ENCODE measurements around the gene CADM1. TPM values are rescaled to one million over a fixed set of nuclear protein-coding genes. Genes with fewer than 3 reads are reported as not detected.

Gene CADM1
- total and polyA plus RNA-seq, 4 donors = 13.0 to 40.6 (median 28.9) TPM

DNA sequence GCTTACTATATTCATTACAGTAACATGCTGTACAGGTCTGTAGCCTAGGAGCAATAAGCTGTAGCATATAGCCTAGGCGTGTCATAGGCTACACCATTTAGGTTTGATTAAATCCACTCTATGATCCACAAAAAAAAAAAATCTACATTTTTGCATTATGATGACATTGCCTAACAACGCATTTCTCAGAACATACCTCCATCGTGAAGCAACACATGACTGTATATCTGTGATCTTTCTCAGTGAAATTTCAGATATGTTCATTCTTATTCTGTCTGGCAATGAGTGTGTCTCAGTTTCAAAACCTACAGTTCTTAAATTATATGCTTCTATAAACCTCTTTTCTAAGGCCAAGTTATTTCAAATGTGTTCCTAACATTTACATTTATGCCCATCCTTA, 140.3 kb downstream of the CADM1 start:
- H3K27me3 ChIP-seq (ENCODE audit: control insufficient read depth in 4 of 4, insufficient read depth in 4 of 4, low read length in 3 of 4) = no peaks in the 10 kb centered on the region
- H3K27ac ChIP-seq (ENCODE audit: low read depth in 1 of 2, low read length in 2 of 2) = no peak overlapping the region
- H3K4me1 ChIP-seq (ENCODE audit: control insufficient read depth in 4 of 4, insufficient read depth in 4 of 4, low read length in 3 of 4) = no peaks in the 10 kb centered on the region
- 94% methylated on average over 3 of the region's 3 CpGs for WGBS
- H3K9ac ChIP-seq (ENCODE audit: low read depth in 1 of 2, low read length in 2 of 2) = no peak overlapping the region
- peaks cover 0 to 3% (median 0%) of the 10 kb centered on the region in 4 donors for H3K36me3 ChIP-seq (ENCODE audit: control insufficient read depth in 4 of 4, insufficient read depth in 3 of 4, low read depth in 1 of 4, low read length in 3 of 4)
- no peaks in the 10 kb centered on the region for H3K9me3 ChIP-seq (ENCODE audit: control insufficient read depth in 4 of 4, low read length in 3 of 4)
- DNase-seq (ENCODE audit: low spot score) = no peak
- no peak for TF ChIP-seq CTCF (IDR thresholded peaks at IDR 0.05; ENCODE audit: low read depth, low read length, missing input control)
- no peak for TF ChIP-seq FOXA2 (IDR thresholded peaks at IDR 0.05)
- no peak for TF ChIP-seq ATF3 (IDR thresholded peaks at IDR 0.05)
- no peak for TF ChIP-seq YY1 (IDR thresholded peaks at IDR 0.05)
- TF ChIP-seq JUND (IDR thresholded peaks at IDR 0.05) = no peak
- TF ChIP-seq, protein P1, sequence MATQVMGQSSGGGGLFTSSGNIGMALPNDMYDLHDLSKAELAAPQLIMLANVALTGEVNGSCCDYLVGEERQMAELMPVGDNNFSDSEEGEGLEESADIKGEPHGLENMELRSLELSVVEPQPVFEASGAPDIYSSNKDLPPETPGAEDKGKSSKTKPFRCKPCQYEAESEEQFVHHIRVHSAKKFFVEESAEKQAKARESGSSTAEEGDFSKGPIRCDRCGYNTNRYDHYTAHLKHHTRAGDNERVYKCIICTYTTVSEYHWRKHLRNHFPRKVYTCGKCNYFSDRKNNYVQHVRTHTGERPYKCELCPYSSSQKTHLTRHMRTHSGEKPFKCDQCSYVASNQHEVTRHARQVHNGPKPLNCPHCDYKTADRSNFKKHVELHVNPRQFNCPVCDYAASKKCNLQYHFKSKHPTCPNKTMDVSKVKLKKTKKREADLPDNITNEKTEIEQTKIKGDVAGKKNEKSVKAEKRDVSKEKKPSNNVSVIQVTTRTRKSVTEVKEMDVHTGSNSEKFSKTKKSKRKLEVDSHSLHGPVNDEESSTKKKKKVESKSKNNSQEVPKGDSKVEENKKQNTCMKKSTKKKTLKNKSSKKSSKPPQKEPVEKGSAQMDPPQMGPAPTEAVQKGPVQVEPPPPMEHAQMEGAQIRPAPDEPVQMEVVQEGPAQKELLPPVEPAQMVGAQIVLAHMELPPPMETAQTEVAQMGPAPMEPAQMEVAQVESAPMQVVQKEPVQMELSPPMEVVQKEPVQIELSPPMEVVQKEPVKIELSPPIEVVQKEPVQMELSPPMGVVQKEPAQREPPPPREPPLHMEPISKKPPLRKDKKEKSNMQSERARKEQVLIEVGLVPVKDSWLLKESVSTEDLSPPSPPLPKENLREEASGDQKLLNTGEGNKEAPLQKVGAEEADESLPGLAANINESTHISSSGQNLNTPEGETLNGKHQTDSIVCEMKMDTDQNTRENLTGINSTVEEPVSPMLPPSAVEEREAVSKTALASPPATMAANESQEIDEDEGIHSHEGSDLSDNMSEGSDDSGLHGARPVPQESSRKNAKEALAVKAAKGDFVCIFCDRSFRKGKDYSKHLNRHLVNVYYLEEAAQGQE (IDR thresholded peaks at IDR 0.05) = no peak
- no peak for TF ChIP-seq RXRA (IDR thresholded peaks at IDR 0.05)
- TF ChIP-seq, protein P2, sequence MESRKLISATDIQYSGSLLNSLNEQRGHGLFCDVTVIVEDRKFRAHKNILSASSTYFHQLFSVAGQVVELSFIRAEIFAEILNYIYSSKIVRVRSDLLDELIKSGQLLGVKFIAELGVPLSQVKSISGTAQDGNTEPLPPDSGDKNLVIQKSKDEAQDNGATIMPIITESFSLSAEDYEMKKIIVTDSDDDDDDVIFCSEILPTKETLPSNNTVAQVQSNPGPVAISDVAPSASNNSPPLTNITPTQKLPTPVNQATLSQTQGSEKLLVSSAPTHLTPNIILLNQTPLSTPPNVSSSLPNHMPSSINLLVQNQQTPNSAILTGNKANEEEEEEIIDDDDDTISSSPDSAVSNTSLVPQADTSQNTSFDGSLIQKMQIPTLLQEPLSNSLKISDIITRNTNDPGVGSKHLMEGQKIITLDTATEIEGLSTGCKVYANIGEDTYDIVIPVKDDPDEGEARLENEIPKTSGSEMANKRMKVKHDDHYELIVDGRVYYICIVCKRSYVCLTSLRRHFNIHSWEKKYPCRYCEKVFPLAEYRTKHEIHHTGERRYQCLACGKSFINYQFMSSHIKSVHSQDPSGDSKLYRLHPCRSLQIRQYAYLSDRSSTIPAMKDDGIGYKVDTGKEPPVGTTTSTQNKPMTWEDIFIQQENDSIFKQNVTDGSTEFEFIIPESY (IDR thresholded peaks at IDR 0.05) = no peak
- H3K4me3 ChIP-seq (ENCODE audit: low read depth in 1 of 3, low read length in 3 of 3) = no peak overlapping the region

- Histone ChIP-seq H3K27ac (ENCODE audit: low read depth in 1 of 2, low read length in 2 of 2) (no peak overlapping the region), H3K4me3 (ENCODE audit: low read depth in 1 of 3, low read length in 3 of 3) (no peak overlapping the region), H3K4me1 (ENCODE audit: control insufficient read depth in 4 of 4, insufficient read depth in 4 of 4, low read length in 3 of 4) (no peaks in the 10 kb centered on the region), H3K36me3 (ENCODE audit: control insufficient read depth in 4 of 4, insufficient read depth in 3 of 4, low read depth in 1 of 4, low read length in 3 of 4) (peaks cover 0 to 3% (median 0%) of the 10 kb centered on the region in 4 donors), H3K9me3 (ENCODE audit: control insufficient read depth in 4 of 4, low read length in 3 of 4) (no peaks in the 10 kb centered on the region), H3K9ac (ENCODE audit: low read depth in 1 of 2, low read length in 2 of 2) (no peak overlapping the region), H3K27me3 (ENCODE audit: control insufficient read depth in 4 of 4, insufficient read depth in 4 of 4, low read length in 3 of 4) (no peaks in the 10 kb centered on the region)
- 77% methylated on average over 2 of the region's 2 CpGs for WGBS
- DNase-seq (ENCODE audit: low spot score) = no peak
- TF ChIP-seq HNF4A (conservative IDR thresholded peaks at IDR 0.05) = no peak
- no peak for TF ChIP-seq JUND (IDR thresholded peaks at IDR 0.05)
- TF ChIP-seq, protein P1 (IDR thresholded peaks at IDR 0.05) = no peak
- TF ChIP-seq GABPA (IDR thresholded peaks at IDR 0.05 in 1 of 2, conservative IDR thresholded peaks at IDR 0.05 in 1 of 2) = no peak
- no peak for TF ChIP-seq NR2F2 (IDR thresholded peaks at IDR 0.05)
- TF ChIP-seq FOXA1 (IDR thresholded peaks at IDR 0.05) = no peak
- no peak for TF ChIP-seq TAF1 (conservative IDR thresholded peaks at IDR 0.05)
- no peak for TF ChIP-seq FOXA2 (IDR thresholded peaks at IDR 0.05)
- TF ChIP-seq ATF3 (IDR thresholded peaks at IDR 0.05) = no peak
- no peak for TF ChIP-seq CTCF (IDR thresholded peaks at IDR 0.05; ENCODE audit: low read depth, low read length, missing input control)
- no peak for TF ChIP-seq RAD21 (IDR thresholded peaks at IDR 0.05)
- TF ChIP-seq, protein P2 (IDR thresholded peaks at IDR 0.05) = no peak
- TF ChIP-seq RXRA (IDR thresholded peaks at IDR 0.05) = no peak
These were observed 140.8 kb downstream of the CADM1 start for GRCh38 chr11:115363426-115363825.

Measured in liver (tissue), 9 donors.